Measurements from ENCODE around the gene ACTA1. TPM values are rescaled to one million over a fixed set of nuclear protein-coding genes. Genes with fewer than 3 reads are reported as not detected.
"Not testable (repeated sequence)": the region's sequence is repeated elsewhere in the genome, so short reads cannot be mapped to it uniquely, and the experiment has no call there.

ACTA1 gene
- 1 to 10 TPM in 2 of 3 donors, not detected in 1; 2.8 to 4.1 TPM for total RNA-seq
- long read RNA-seq, donor 1 = 0 reads
- long read RNA-seq, donor 2 = 0 reads

DNA sequence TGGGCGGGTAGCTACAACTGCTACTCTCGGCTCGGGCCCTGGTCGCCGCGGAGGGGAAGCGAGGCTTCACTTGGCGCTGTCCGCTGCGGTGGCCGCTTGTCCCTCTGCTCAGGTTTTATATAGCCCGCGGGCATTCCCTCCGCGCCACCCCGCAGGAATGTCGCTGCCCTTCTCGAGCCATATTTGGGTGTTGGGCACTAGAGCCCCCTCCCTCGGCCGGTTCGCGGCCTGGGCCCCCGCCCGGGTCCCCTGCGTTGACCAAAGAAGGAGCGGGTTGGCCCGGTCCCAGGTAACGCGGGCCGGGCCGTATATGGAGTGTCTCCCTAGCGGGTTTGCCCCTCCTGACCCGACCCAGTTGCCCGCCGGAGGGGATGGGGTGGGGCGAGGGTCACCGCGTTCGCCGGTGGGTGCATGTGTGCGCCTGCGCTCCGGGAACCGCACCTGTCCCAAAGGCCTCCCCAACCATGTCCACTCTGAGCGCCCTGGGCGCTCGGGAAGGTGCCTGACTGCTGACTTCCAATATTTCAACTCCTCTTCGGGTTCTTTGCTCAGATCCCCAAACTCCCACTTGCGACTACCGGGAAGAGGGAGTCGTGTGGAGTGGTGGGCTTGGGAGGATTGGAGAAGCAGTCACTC, at the start of gene ACTA1:
Gene ACTA1 (minus strand): TSS at position 90 of the 636 bp plus-strand sequence. CDS start 979 bp downstream, outside the sequence.
- Histone ChIP-seq H3K36me3 (ENCODE audit: low read depth) (no peaks in the 10 kb centered on the region), H3K4me1 (ENCODE audit: low read depth) (peaks cover 5% of the 10 kb centered on the region), H3K9me3 (no peaks in the 10 kb centered on the region), H3K4me3 (no peak within 1 kb of the TSS)
- DNase-seq = no peak
- TF ChIP-seq, protein P1, sequence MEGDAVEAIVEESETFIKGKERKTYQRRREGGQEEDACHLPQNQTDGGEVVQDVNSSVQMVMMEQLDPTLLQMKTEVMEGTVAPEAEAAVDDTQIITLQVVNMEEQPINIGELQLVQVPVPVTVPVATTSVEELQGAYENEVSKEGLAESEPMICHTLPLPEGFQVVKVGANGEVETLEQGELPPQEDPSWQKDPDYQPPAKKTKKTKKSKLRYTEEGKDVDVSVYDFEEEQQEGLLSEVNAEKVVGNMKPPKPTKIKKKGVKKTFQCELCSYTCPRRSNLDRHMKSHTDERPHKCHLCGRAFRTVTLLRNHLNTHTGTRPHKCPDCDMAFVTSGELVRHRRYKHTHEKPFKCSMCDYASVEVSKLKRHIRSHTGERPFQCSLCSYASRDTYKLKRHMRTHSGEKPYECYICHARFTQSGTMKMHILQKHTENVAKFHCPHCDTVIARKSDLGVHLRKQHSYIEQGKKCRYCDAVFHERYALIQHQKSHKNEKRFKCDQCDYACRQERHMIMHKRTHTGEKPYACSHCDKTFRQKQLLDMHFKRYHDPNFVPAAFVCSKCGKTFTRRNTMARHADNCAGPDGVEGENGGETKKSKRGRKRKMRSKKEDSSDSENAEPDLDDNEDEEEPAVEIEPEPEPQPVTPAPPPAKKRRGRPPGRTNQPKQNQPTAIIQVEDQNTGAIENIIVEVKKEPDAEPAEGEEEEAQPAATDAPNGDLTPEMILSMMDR (IDR thresholded peaks at IDR 0.05) = no peak
- intact Hi-C loops (cut with DNase I, micrococcal nuclease) = no loop called here
- ATAC-seq = no peak

- H3K9me3 ChIP-seq = no peaks in the 10 kb centered on the region
- DNase-seq (no peak), ATAC-seq (no peak)
- intact Hi-C loops (cut with DNase I, micrococcal nuclease) = loop anchor here (2.0 to 10.0 kb wide), 2 partner anchors 218 to 224 kb away; no protein-coding TSS in a partner anchor
- H3K4me1 ChIP-seq (ENCODE audit: low read depth) = no peaks in the 10 kb centered on the region
- TF ChIP-seq, protein P1 (IDR thresholded peaks at IDR 0.05) = no peak
- H3K36me3 ChIP-seq (ENCODE audit: low read depth) = no peaks in the 10 kb centered on the region
- H3K4me3 ChIP-seq = no peak overlapping the region
Measured at GRCh38 chr1:229482511-229482910, 48.6 kb upstream of the ACTA1 start.

DNA sequence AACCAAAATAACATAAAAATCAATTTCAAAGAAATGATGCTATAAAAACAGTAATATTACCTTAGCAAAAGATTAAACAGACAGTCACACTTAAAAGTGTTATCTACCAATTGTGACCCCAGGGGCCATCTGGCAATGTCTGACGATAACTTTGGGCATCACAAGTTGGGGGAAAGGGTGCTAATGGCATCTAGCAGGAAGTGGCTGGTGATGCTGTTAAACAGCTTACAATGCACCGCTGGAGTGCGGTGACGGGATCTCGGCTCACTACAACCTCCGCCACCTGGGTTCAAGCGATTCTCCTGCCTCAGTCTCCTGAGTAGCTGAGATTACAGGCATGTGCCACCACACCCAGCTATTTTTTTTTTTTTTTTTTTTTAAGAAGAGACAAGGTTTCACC, 46.6 kb upstream of the ACTA1 start:
- Histone ChIP-seq H3K36me3 (ENCODE audit: low read depth) (no peaks in the 10 kb centered on the region), H3K9me3 (no peaks in the 10 kb centered on the region), H3K4me1 (ENCODE audit: low read depth) (no peaks in the 10 kb centered on the region), H3K4me3 (no peak overlapping the region)
- ATAC-seq = no peak
- TF ChIP-seq, protein P1 (IDR thresholded peaks at IDR 0.05) = no peak
- DNase-seq = no peak
- intact Hi-C loops (cut with DNase I, micrococcal nuclease) = loop anchor here in 1 of 2 donors (10.0 kb wide), 1 partner anchor 216 kb away; no protein-coding TSS in a partner anchor

DNA sequence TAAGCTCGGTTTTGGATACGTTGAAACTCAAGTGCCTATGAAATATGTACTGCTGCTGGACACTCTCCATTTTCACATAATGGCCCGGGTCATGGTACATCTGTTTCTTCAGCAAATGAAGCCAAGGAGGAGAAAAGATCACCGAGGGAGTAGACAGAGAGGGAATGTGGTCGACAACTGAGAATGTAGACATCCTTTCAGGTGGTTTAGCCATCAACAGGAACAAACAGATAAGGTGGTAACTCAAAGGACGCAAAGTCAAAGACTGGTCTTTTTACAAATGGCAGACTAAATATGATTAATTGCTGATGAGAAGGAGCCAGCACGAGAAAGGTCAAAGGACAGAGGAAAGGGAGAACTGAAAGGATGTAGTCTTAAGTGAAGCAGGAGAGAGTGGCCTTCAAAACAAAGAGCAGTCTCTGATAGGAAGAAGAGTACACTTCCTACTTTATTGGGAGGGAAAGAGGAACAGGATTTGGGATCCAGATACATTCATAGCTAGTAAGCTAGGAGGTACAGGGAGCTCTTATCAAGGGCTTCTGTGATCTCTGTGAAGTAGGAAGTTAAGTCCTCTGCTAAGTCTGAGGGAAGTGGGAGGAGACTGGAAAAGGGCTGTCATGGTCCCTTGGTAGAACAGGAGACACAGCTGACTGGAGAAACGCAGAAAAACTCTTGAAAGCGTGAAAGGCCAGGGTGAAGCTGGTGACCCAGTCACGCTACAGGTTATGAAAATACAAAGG, 45.9 kb upstream of the ACTA1 start:
- ATAC-seq = peak; percentile 51
- no peak overlapping the region for H3K4me3 ChIP-seq
- no peak for DNase-seq
- no peaks in the 10 kb centered on the region for H3K36me3 ChIP-seq (ENCODE audit: low read depth)
- TF ChIP-seq, protein P1 (IDR thresholded peaks at IDR 0.05) = no peak
- intact Hi-C loops (cut with DNase I, micrococcal nuclease) = loop anchor here in 1 of 2 donors (10.0 kb wide), 1 partner anchor 215 kb away; no protein-coding TSS in a partner anchor
- no peaks in the 10 kb centered on the region for H3K4me1 ChIP-seq (ENCODE audit: low read depth)
- H3K9me3 ChIP-seq = no peaks in the 10 kb centered on the region

DNA sequence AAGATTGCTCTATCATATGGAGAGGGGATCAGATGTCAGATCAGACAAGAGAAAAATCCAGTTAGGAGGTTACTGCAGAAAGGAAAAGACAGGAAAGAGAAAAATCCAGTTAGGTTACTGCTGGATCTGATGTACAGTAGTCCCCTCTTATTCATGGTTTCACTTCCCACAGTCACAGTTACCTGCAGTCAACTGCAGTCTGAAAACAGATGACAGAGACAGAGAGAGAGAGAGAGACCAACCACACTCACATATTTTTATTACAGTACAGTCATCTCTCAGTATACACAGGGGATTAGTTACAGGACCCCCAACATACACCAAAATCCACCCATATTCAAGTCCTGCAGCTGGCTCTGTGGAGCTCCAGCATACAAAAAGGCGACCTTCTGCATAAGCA, 45.0 kb upstream of the ACTA1 start:
- intact Hi-C loops (cut with DNase I, micrococcal nuclease) = no loop called here
- Histone ChIP-seq H3K36me3 (ENCODE audit: low read depth) (no peaks in the 10 kb centered on the region), H3K4me1 (ENCODE audit: low read depth) (no peaks in the 10 kb centered on the region), H3K4me3 (no peak overlapping the region), H3K9me3 (no peaks in the 10 kb centered on the region)
- ATAC-seq (peak; percentile 48), DNase-seq (no peak)
- TF ChIP-seq, protein P1 (IDR thresholded peaks at IDR 0.05) = no peak

DNA sequence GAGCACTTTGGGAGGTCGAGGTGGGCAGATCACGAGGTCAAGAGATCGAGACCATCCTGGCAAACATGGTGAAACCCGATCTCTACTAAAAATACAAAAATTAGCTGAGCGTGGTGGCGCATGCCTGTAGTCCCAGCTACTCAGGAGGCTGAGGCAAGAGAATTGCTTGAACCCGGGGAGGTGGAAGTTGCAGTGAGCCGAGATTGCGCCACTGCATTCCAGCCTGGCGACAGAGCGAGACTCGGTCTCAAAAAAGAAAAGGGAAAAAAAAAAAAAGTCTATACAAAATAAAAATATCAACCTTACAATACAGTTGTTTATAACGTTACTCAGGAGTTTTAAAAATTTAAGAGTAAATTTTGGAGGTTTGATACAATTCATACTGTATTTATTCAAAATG, 42.0 kb upstream of the ACTA1 start:
- H3K36me3 ChIP-seq (ENCODE audit: low read depth); ATAC-seq; H3K4me1 ChIP-seq (ENCODE audit: low read depth); H3K9me3 ChIP-seq; DNase-seq; intact Hi-C loops (cut with DNase I, micrococcal nuclease); H3K4me3 ChIP-seq: not testable (repeated sequence)
